GM12878 (cell line): ENCODE data around the gene TNFRSF8. TPM values are rescaled to one million over a fixed set of nuclear protein-coding genes. Genes with fewer than 3 reads are reported as not detected.

ENCODE experiments used
- ATAC-seq: fragments of 200-7000 bp; cut with Tn5 transposase; 3 replicates; pipeline ENCODE4 v1.9.1; 2020; ENCODE audit warnings: mild to moderate bottlenecking, moderate library complexity
- BruUV-seq: library from RNA; stranded (reverse); fragments of 400-500 nt; replicated peaks from 2 replicates; lab custom pipeline; 2021; lab: Mats Ljungman, UMichigan
- CTCF ChIA-PET: fragments of 300-600 bp; sonication (Branson Sonifier 250); formaldehyde crosslinking; extraction: SDS; loops from one replicate; lab custom pipeline; 2021; ENCODE audit warnings: inconsistent platforms; lab: Yijun Ruan, JAX
- POLR2A ChIA-PET: fragments of 350-600 bp; formaldehyde crosslinking; extraction: SDS; loops from one replicate; lab custom pipeline; 2021; ENCODE audit warnings: inconsistent platforms; lab: Charles Lee
- RAD21 ChIA-PET: fragments of 300-600 bp; sonication (Branson Sonifier 250); formaldehyde crosslinking; loops from one replicate; lab custom pipeline; 2023; ENCODE audit warnings: antibody characterized with exemption; ENCODE audit not compliant: unreplicated experiment; lab: Charles Lee
- SMC1A ChIA-PET: fragments of 300-600 bp; sonication (Branson Sonifier 250); formaldehyde crosslinking; loops from one replicate; lab custom pipeline; 2023; ENCODE audit not compliant: unreplicated experiment, uncharacterized antibody; lab: Charles Lee
- DNase-seq: peaks from one replicate; pipeline ENCODE4 v3.0.0-alpha.2; 2011; ENCODE audit warnings: low read depth, low spot score
- FAIRE-seq: peaks from 3 replicates; lab custom pipeline; 2011; peaks lifted over from hg19 to GRCh38; lab: Jason Lieb, UNC
- H2AFZ ChIP-seq: 2 replicates; pipeline ENCODE4 v1.6.0; 2011; ENCODE audit warnings: low read depth, low read length, control low read depth; ENCODE audit not compliant: control insufficient read depth
- H3K27ac ChIP-seq: 2 replicates; pipeline ENCODE4 v1.5.1; 2011; ENCODE audit warnings: control low read depth; ENCODE audit not compliant: control insufficient read depth, insufficient read depth
- H3K27me3 ChIP-seq, 2 experiments: replicated peaks in 1 of 2; 2 replicates each; pipeline versions ENCODE4 v1.6.0 to v1.6.1; 2011; ENCODE audit warnings: low read length in 1 of 2; ENCODE audit not compliant: control insufficient read depth in 2 of 2, insufficient read depth in 2 of 2
- H3K36me3 ChIP-seq, 2 experiments: 2 replicates each; pipeline ENCODE4 v1.5.1; 2011; ENCODE audit warnings: low read length in 1 of 2; ENCODE audit not compliant: control insufficient read depth in 2 of 2, insufficient read depth in 2 of 2
- H3K4me1 ChIP-seq: 2 replicates; pipeline ENCODE4 v1.6.1; 2011; ENCODE audit warnings: mild to moderate bottlenecking, low read length, moderate library complexity, mixed read lengths; ENCODE audit not compliant: control insufficient read depth, insufficient read depth
- H3K4me2 ChIP-seq: 2 replicates; pipeline ENCODE4 v1.6.0; 2011; ENCODE audit warnings: control low read depth; ENCODE audit not compliant: control insufficient read depth, insufficient read depth
- H3K4me3 ChIP-seq: fragments of 200-600 bp; sonication (generic); 2 replicates; pipeline ENCODE4 v1.5.1; 2016
- H3K79me2 ChIP-seq: 2 replicates; pipeline ENCODE4 v1.6.0; 2011; ENCODE audit warnings: low read length; ENCODE audit not compliant: control insufficient read depth, insufficient read depth
- H3K9ac ChIP-seq: 2 replicates; pipeline ENCODE4 v1.8.0; 2011; ENCODE audit warnings: low read length, control low read depth, mixed read lengths; ENCODE audit not compliant: control insufficient read depth, insufficient read depth
- H3K9me3 ChIP-seq: replicated peaks from 3 replicates; pipeline ENCODE4 v1.5.1; 2011; ENCODE audit warnings: mild to moderate bottlenecking, low read length; ENCODE audit not compliant: control insufficient read depth, insufficient read depth
- H4K20me1 ChIP-seq: 2 replicates; pipeline ENCODE4 v1.6.0; 2011; ENCODE audit not compliant: control insufficient read depth, insufficient read depth
- LARP7 ChIP-seq: fragments of 450-650 bp; IDR thresholded peaks from 2 replicates; pipeline ENCODE4 v1.6.1; 2017; ENCODE audit warnings: mild to moderate bottlenecking
- NFYB ChIP-seq: IDR thresholded peaks from 2 replicates; pipeline ENCODE4 v1.6.1; 2011; ENCODE audit warnings: low read depth, mild to moderate bottlenecking, low read length, improper control_type of control experiment, moderate library complexity; ENCODE audit not compliant: insufficient read depth
- RAD21 ChIP-seq: IDR thresholded peaks from 2 replicates; pipeline ENCODE4 v1.6.1; 2011; ENCODE audit warnings: mild to moderate bottlenecking, low read depth, low read length, moderate library complexity; ENCODE audit not compliant: insufficient read depth
- SMC3 ChIP-seq: IDR thresholded peaks from 2 replicates; pipeline ENCODE4 v1.6.1; 2011; ENCODE audit warnings: low read length, improper control_type of control experiment, borderline replicate concordance
- ZBED1 ChIP-seq: IDR thresholded peaks from 2 replicates; pipeline ENCODE4 v1.6.1; 2016; ENCODE audit warnings: borderline replicate concordance
- ZNF622 ChIP-seq: fragments of 450-650 bp; IDR thresholded peaks from 2 replicates; pipeline ENCODE4 v1.6.1; 2017; ENCODE audit warnings: mild to moderate bottlenecking, inconsistent platforms
- ZNF687 ChIP-seq: fragments of 450-650 bp; IDR thresholded peaks from 2 replicates; pipeline ENCODE4 v1.6.1; 2017; ENCODE audit warnings: mild to moderate bottlenecking, moderate library complexity
- WGBS: methylation state at CpG from one replicate; pipeline ENCODE4 v1.1.6; 2016; ENCODE audit warnings: low lambda C conversion rate; ENCODE audit not compliant: insufficient replicate concordance, insufficient coverage; ENCODE audit errors: missing lambda C conversion rate; 5-methylcytosine and 5-hydroxymethylcytosine counted together
- in situ Hi-C: fragments of 300-500 bp; cut with MboI; formaldehyde crosslinking; loops from 9 replicates; pipeline ENCODE4 v1.14.3; 2018; ENCODE audit warnings: mixed read lengths
- intact Hi-C: fragments of 100-400 bp; cut with micrococcal nuclease; formaldehyde crosslinking; loops from one replicate; pipeline ENCODE4 v1.14.2; 2022; ENCODE audit not compliant: unreplicated experiment
- polyA plus RNA-seq, 11 experiments: library from polyadenylated mRNA; depleted of rRNA in 4 of 11; unstranded in 6 of 11; stranded (reverse) in 5 of 11; fragments of >200 nt; fragmentation: Nextera tagmentation in 4 of 11; fragmentation: Illumina TruSeq in 1 of 11; extraction: Ambion mirVana in 4 of 11; extraction: Trizol in 1 of 11; gene quantifications; 1 replicate in 1 of 11; 2 replicates in 10 of 11; pipeline versions ENCODE4 v1.2.1 to v1.2.3, GENCODE V29; 2011 to 2016; ENCODE audit warnings: inconsistent platforms in 2 of 11, missing spikeins in 2 of 11, low read depth in 1 of 11
- total RNA-seq, 4 experiments: library from RNA; depleted of rRNA in 3 of 4; stranded (reverse); fragments of >200 nt in 3 of 4; fragmentation: Illumina TruSeq in 1 of 4; extraction: Trizol in 1 of 4; gene quantifications; 2 replicates each; pipeline versions ENCODE4 v1.2.1 to v1.2.3, GENCODE V29; 2013 to 2021
- TF ChIP-seq, protein P1 (sequence below): fragments of 450-650 bp; IDR thresholded peaks from 2 replicates; pipeline ENCODE4 v1.6.1; 2017; ENCODE audit warnings: mild to moderate bottlenecking

Gene TNFRSF8
- total and polyA plus RNA-seq, 10 of the 15 experiments (the other 5 are each of a cell fraction or from before 2014, with no cell fraction given) = 9.8 to 114 (median 58.8) TPM

DNA sequence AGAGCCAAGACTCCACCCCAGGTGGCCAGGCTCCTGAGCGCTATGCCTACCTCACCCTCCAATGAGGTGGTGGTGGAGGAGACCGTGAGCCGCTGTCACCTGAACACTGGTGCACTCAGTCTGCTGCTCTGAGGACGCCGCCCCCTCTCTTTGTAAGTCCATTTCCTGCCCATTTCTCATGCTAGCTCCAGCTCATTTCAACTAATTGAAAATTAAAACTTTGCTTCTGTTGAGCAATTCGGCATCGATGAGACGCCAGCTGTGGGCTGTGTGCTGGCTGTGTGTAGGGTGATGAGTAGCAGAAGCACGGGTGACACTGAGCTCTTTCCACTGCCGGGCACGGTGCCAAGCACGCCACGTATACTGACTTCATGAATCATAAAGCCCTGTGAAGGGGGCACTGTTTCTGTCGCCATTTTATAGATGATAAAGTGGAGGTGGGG is 114.9 kb downstream of the TNFRSF8 start:
- H3K4me3 ChIP-seq = no peak overlapping the region
- H4K20me1 ChIP-seq = peaks cover 9% of the 10 kb centered on the region; the same call in 1 of the 2 replicates
- no peaks in the 10 kb centered on the region for H3K27me3 ChIP-seq
- H3K36me3 ChIP-seq = peaks cover 10 to 15% of the 10 kb centered on the region in 2 experiments
- BruUV-seq = no TSS peak
- H3K4me1 ChIP-seq = peaks cover 52% of the 10 kb centered on the region
- in situ Hi-C loops (no loop called here), intact Hi-C loops (no loop called here)
- SMC1A ChIA-PET = interaction anchor here (1.0 to 20.8 kb wide), 3 partner anchors 10 to 53 kb away, joined by 3 to 347 read pairs (median 4); no protein-coding TSS in a partner anchor
- RAD21 ChIA-PET = interaction anchor here (0.6 to 1.5 kb wide), 3 partner anchors 17 to 21 kb away, joined by 3 to 4 read pairs (median 3); no protein-coding TSS in a partner anchor
- DNase-seq = no peak
- FAIRE-seq = no peak
- no peaks in the 10 kb centered on the region for H3K9me3 ChIP-seq
- H3K4me2 ChIP-seq = peak overlapping the region; percentile 71; the same call in 1 of the 2 replicates
- ATAC-seq = no peak
- 88% methylated on average over 14 of the region's 14 CpGs for WGBS
- H2AFZ ChIP-seq = no peak overlapping the region
- TF ChIP-seq ZNF687 = no peak
- no peak for TF ChIP-seq SMC3
- TF ChIP-seq ZBED1 = no peak
- no peak for TF ChIP-seq ZNF622
- no peak for TF ChIP-seq LARP7
- TF ChIP-seq, protein P1, sequence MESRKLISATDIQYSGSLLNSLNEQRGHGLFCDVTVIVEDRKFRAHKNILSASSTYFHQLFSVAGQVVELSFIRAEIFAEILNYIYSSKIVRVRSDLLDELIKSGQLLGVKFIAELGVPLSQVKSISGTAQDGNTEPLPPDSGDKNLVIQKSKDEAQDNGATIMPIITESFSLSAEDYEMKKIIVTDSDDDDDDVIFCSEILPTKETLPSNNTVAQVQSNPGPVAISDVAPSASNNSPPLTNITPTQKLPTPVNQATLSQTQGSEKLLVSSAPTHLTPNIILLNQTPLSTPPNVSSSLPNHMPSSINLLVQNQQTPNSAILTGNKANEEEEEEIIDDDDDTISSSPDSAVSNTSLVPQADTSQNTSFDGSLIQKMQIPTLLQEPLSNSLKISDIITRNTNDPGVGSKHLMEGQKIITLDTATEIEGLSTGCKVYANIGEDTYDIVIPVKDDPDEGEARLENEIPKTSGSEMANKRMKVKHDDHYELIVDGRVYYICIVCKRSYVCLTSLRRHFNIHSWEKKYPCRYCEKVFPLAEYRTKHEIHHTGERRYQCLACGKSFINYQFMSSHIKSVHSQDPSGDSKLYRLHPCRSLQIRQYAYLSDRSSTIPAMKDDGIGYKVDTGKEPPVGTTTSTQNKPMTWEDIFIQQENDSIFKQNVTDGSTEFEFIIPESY = peak; percentile 56; the same call in 1 of the 2 replicates
- TF ChIP-seq RAD21 = no peak
- no peak for TF ChIP-seq NFYB
- CTCF ChIA-PET = interaction anchor here (0.6 to 3.4 kb wide), 4 partner anchors 8 to 63 kb away, joined by 3 to 15 read pairs (median 4); no protein-coding TSS in a partner anchor
- POLR2A ChIA-PET = interaction anchor here (0.6 to 1.7 kb wide), 3 partner anchors 9 to 18 kb away, joined by 3 to 5 read pairs (median 4); no protein-coding TSS in a partner anchor
- no peak overlapping the region for H3K9ac ChIP-seq
- H3K27ac ChIP-seq = no peak overlapping the region
- peaks cover 58% of the 10 kb centered on the region for H3K79me2 ChIP-seq
